WTC11 (cell line): ENCODE results near the gene GTF3C1.

Experiments used
- NFE2L1 ChIP-seq: sonication (generic); formaldehyde crosslinking; IDR thresholded peaks from 2 replicates; pipeline ENCODE4 v1.8.1; 2023; ENCODE audit warnings: missing genetic modification reagents
- SP1 ChIP-seq: sonication (generic); formaldehyde crosslinking; conservative IDR thresholded peaks from 2 replicates; pipeline ENCODE4 v1.8.1; 2022; ENCODE audit warnings: missing genetic modification reagents

- TF ChIP-seq NFE2L1 (CRISPR knock-in tag) (no peak), SP1 (CRISPR knock-in tag) (no peak)
These were observed 76.4 kb downstream of the GTF3C1 start for GRCh38 chr16:27473101-27473900.
